Liver (tissue), 9 donors: Measurements from ENCODE around the gene BDH2. TPM values are rescaled to one million over a fixed set of nuclear protein-coding genes. Genes with fewer than 3 reads are reported as not detected.

Experiments
- DNase-seq: peaks from one replicate; pipeline ENCODE4 v3.0.0-alpha.2; 2017; ENCODE audit warnings: low spot score
- H3K27ac ChIP-seq, 2 donors: one replicate each; pipeline ENCODE4 v1.7.0; 2013; ENCODE audit warnings: inconsistent platforms in 2 of 2, low read length in 2 of 2, control low read depth in 1 of 2, low read depth in 1 of 2, mild to moderate bottlenecking in 1 of 2
- H3K27me3 ChIP-seq, 4 donors: one replicate each; pipeline versions ENCODE4 v1.6.1 to v1.7.0; 2013; ENCODE audit warnings: low read length in 3 of 4, inconsistent platforms in 1 of 4, mild to moderate bottlenecking in 1 of 4, moderate library complexity in 1 of 4; ENCODE audit not compliant: control insufficient read depth in 4 of 4, insufficient read depth in 4 of 4
- H3K36me3 ChIP-seq, 4 donors: one replicate each; pipeline versions ENCODE4 v1.6.1 to v1.7.0; 2013; ENCODE audit warnings: low read length in 3 of 4, mild to moderate bottlenecking in 3 of 4, low read depth in 1 of 4, moderate library complexity in 1 of 4; ENCODE audit not compliant: control insufficient read depth in 4 of 4, insufficient read depth in 3 of 4
- H3K4me1 ChIP-seq, 4 donors: one replicate each; pipeline versions ENCODE4 v1.6.1 to v1.7.0; 2013; ENCODE audit warnings: low read length in 3 of 4, mild to moderate bottlenecking in 3 of 4, moderate library complexity in 1 of 4; ENCODE audit not compliant: control insufficient read depth in 4 of 4, insufficient read depth in 4 of 4
- H3K4me3 ChIP-seq, 3 donors: one replicate each; pipeline versions ENCODE4 v1.6.1 to v1.7.0; 2013; ENCODE audit warnings: low read length in 3 of 3, control low read depth in 1 of 3, low read depth in 1 of 3, mild to moderate bottlenecking in 1 of 3
- H3K9ac ChIP-seq, 2 donors: one replicate each; pipeline ENCODE4 v1.7.0; 2013; ENCODE audit warnings: low read length in 2 of 2, mild to moderate bottlenecking in 2 of 2, moderate library complexity in 2 of 2, control low read depth in 1 of 2, low read depth in 1 of 2
- H3K9me3 ChIP-seq, 4 donors: one replicate each; pipeline versions ENCODE4 v1.6.1 to v1.7.0; 2013; ENCODE audit warnings: low read length in 3 of 4; ENCODE audit not compliant: control insufficient read depth in 4 of 4
- ATF3 ChIP-seq: IDR thresholded peaks from 2 replicates; pipeline ENCODE4 v1.6.1; 2016; ENCODE audit warnings: antibody characterized with exemption
- CTCF ChIP-seq: fragments of 150-350 bp; IDR thresholded peaks from 2 replicates; pipeline ENCODE4 v1.5.1; 2017; ENCODE audit warnings: improper control_type of control experiment, low read depth, low read length; ENCODE audit not compliant: missing input control
- EGR1 ChIP-seq, 2 donors: IDR thresholded peaks; 2 replicates each; pipeline ENCODE4 v1.6.1; 2016 to 2018; ENCODE audit warnings: antibody characterized with exemption in 2 of 2, low read depth in 2 of 2
- FOXA1 ChIP-seq: IDR thresholded peaks from 2 replicates; pipeline ENCODE4 v1.6.1; 2016; ENCODE audit warnings: antibody characterized with exemption
- FOXA2 ChIP-seq: IDR thresholded peaks from 2 replicates; pipeline ENCODE4 v1.6.1; 2016; ENCODE audit warnings: antibody characterized with exemption
- GABPA ChIP-seq, 2 donors: IDR thresholded peaks in 1 of 2; conservative IDR thresholded peaks in 1 of 2; 2 replicates each; pipeline ENCODE4 v1.6.1; 2016; ENCODE audit warnings: antibody characterized with exemption in 2 of 2, mild to moderate bottlenecking in 1 of 2, moderate library complexity in 1 of 2
- HNF4A ChIP-seq, 2 donors: conservative IDR thresholded peaks; 2 replicates each; pipeline ENCODE4 v1.6.1; 2016; ENCODE audit warnings: antibody characterized with exemption in 2 of 2, mild to moderate bottlenecking in 2 of 2
- HNF4G ChIP-seq: IDR thresholded peaks from 2 replicates; pipeline ENCODE4 v1.6.1; 2016; ENCODE audit warnings: antibody characterized with exemption
- JUND ChIP-seq, 2 donors: IDR thresholded peaks; 2 replicates each; pipeline ENCODE4 v1.6.1; 2016; ENCODE audit warnings: antibody characterized with exemption in 2 of 2
- MAX ChIP-seq: IDR thresholded peaks from 2 replicates; pipeline ENCODE4 v1.6.1; 2016; ENCODE audit warnings: antibody characterized with exemption
- NR2F2 ChIP-seq: IDR thresholded peaks from 2 replicates; pipeline ENCODE4 v1.6.1; 2016; ENCODE audit warnings: antibody characterized with exemption
- RAD21 ChIP-seq, 2 donors: IDR thresholded peaks; 2 replicates each; pipeline ENCODE4 v1.6.1; 2016; ENCODE audit warnings: antibody characterized with exemption in 2 of 2, mild to moderate bottlenecking in 2 of 2
- REST ChIP-seq: IDR thresholded peaks from 2 replicates; pipeline ENCODE4 v1.6.1; 2016; ENCODE audit warnings: antibody characterized with exemption, mild to moderate bottlenecking
- RXRA ChIP-seq, 2 donors: IDR thresholded peaks; 2 replicates each; pipeline ENCODE4 v1.6.1; 2017 to 2018; ENCODE audit warnings: antibody characterized with exemption in 2 of 2, mild to moderate bottlenecking in 1 of 2
- SP1 ChIP-seq: IDR thresholded peaks from 2 replicates; pipeline ENCODE4 v1.6.1; 2018; ENCODE audit warnings: antibody characterized with exemption, mild to moderate bottlenecking
- TAF1 ChIP-seq: conservative IDR thresholded peaks from 2 replicates; pipeline ENCODE4 v1.6.1; 2016; ENCODE audit warnings: antibody characterized with exemption, mild to moderate bottlenecking
- YY1 ChIP-seq: IDR thresholded peaks from 2 replicates; pipeline ENCODE4 v1.6.1; 2016; ENCODE audit warnings: antibody characterized with exemption, mild to moderate bottlenecking
- ZBTB33 ChIP-seq: IDR thresholded peaks from 2 replicates; pipeline ENCODE4 v1.6.1; 2016; ENCODE audit warnings: antibody characterized with exemption
- whole genome bisulfite sequencing: extraction: QIAGEN DNeasy Blood & Tissue Kit; methylation state at CpG from one replicate; pipeline ENCODE4 v1.1.7; 2013; 5-methylcytosine and 5-hydroxymethylcytosine counted together
- polyA plus RNA-seq, 2 donors: library from polyadenylated mRNA; stranded (reverse) in 1 of 2; unstranded in 1 of 2; fragments of 200-250 nt in 1 of 2; fragments of >200 nt in 1 of 2; fragmentation: Nextera tagmentation in 1 of 2; extraction: Ambion mirVana in 1 of 2; gene quantifications; one replicate each; pipeline versions ENCODE4 v1.2.1 to v1.2.3, GENCODE V29; 2013 to 2015
- total RNA-seq, 2 donors: library from RNA; depleted of rRNA; stranded (reverse); fragments of >200 nt; gene quantifications; one replicate each; pipeline ENCODE4 v1.2.3, GENCODE V29; 2014
- donor health status: healthy.
- donor health status: healthy.
- donor health status: healthy.
- donor health status: healthy.
- donor health status: healthy.

BDH2 gene
- total and polyA plus RNA-seq, 4 donors: 16.6 to 88.5 (median 35.5) TPM

- H3K27ac ChIP-seq: peak overlapping the region; percentile 36 to 97
- no peaks in the 10 kb centered on the region for H3K27me3 ChIP-seq
- DNase-seq: no peak
- H3K36me3 ChIP-seq: no peaks in the 10 kb centered on the region
- H3K9me3 ChIP-seq: no peaks in the 10 kb centered on the region
- 96% methylated on average over 2 of the region's 2 CpGs for WGBS
- TF ChIP-seq NR2F2: no peak
- TF ChIP-seq CTCF: no peak
- no peak for TF ChIP-seq SP1
- TF ChIP-seq ATF3: no peak
- no peak for TF ChIP-seq REST
- no peak for TF ChIP-seq EGR1 (IDR thresholded peaks at IDR 0.05; ENCODE audit: low read depth in 2 of 2)
- TF ChIP-seq HNF4G: no peak
- no peak for TF ChIP-seq RXRA (IDR thresholded peaks at IDR 0.05)
- TF ChIP-seq FOXA2: no peak
- TF ChIP-seq HNF4A (conservative IDR thresholded peaks at IDR 0.05): no peak
- TF ChIP-seq GABPA (IDR thresholded peaks at IDR 0.05 in 1 of 2, conservative IDR thresholded peaks at IDR 0.05 in 1 of 2): no peak
- no peak for TF ChIP-seq JUND (IDR thresholded peaks at IDR 0.05)
- no peak for TF ChIP-seq YY1
- no peak for TF ChIP-seq TAF1
- no peak for TF ChIP-seq MAX
- TF ChIP-seq FOXA1: no peak
- no peak for TF ChIP-seq ZBTB33
- no peak for TF ChIP-seq RAD21 (IDR thresholded peaks at IDR 0.05)
- H3K4me1 ChIP-seq: peaks cover 0 to 22% (median 10%) of the 10 kb centered on the region in 4 donors
- no peak overlapping the region for H3K9ac ChIP-seq
- no peak overlapping the region for H3K4me3 ChIP-seq
Observed at GRCh38 chr4:103073792-103074438, 25.7 kb downstream of the BDH2 start.
